Stimulated activated CD4-positive, alpha-beta T cell treated with anti-CD3 and anti-CD28 coated beads, Interleukin-15, amount 100 ng/mL, for 24 hours (primary cell): ENCODE results near the gene CTDP1.
"Not testable (repeated sequence)": the region's sequence is repeated elsewhere in the genome, so short reads cannot be mapped to it uniquely, and the experiment has no call there.

Source experiments
- DNase-seq: peaks from one replicate; pipeline ENCODE4 v3.0.0-alpha.2; 2020

Gene CTDP1

GRCh38 chr18:79706006-79706405 is 26.4 kb downstream of the CTDP1 start:
- no peak for DNase-seq

GRCh38 chr18:79706658-79707057 is 27.1 kb downstream of the CTDP1 start:
- DNase-seq: no peak

GRCh38 chr18:79707239-79707638 is 27.6 kb downstream of the CTDP1 start:
- no peak for DNase-seq

GRCh38 chr18:79707671-79708070 is 28.1 kb downstream of the CTDP1 start:
- DNase-seq: no peak

- no peak for DNase-seq
These were observed 28.8 kb downstream of the CTDP1 start for GRCh38 chr18:79708412-79708811.

- no peak for DNase-seq
These were observed 32.7 kb downstream of the CTDP1 start for GRCh38 chr18:79712206-79712857.

GRCh38 chr18:79713341-79713740 is 33.7 kb downstream of the CTDP1 start:
- DNase-seq: no peak

GRCh38 chr18:79714531-79715240 is 35.1 kb downstream of the CTDP1 start:
- no peak for DNase-seq

- no peak for DNase-seq
These were observed 35.7 kb downstream of the CTDP1 start for GRCh38 chr18:79715280-79715679.

GRCh38 chr18:79717059-79717458 is 37.5 kb downstream of the CTDP1 start:
- no peak for DNase-seq

- no peak for DNase-seq
These were observed 38.0 kb downstream of the CTDP1 start for GRCh38 chr18:79717555-79718074.

GRCh38 chr18:79718126-79718525 is 38.5 kb downstream of the CTDP1 start:
- DNase-seq: no peak

- no peak for DNase-seq
These were observed 39.4 kb downstream of the CTDP1 start for GRCh38 chr18:79718878-79719477.

GRCh38 chr18:79719478-79720358 is 40.1 kb downstream of the CTDP1 start:
- not testable (repeated sequence) for DNase-seq

GRCh38 chr18:79720359-79720733 is 40.7 kb downstream of the CTDP1 start:
- no peak for DNase-seq

GRCh38 chr18:79723036-79723435 is 43.4 kb downstream of the CTDP1 start:
- DNase-seq: no peak

GRCh38 chr18:79723628-79724027 is 44.0 kb downstream of the CTDP1 start:
- DNase-seq: no peak

GRCh38 chr18:79724299-79725080 is 44.9 kb downstream of the CTDP1 start:
- DNase-seq: no peak

GRCh38 chr18:79725486-79725885 is 45.9 kb downstream of the CTDP1 start:
- DNase-seq: no peak

- no peak for DNase-seq
These were observed 47.1 kb downstream of the CTDP1 start for GRCh38 chr18:79726721-79727120.

- no peak for DNase-seq
These were observed 47.6 kb downstream of the CTDP1 start for GRCh38 chr18:79727211-79727610.

- DNase-seq: no peak
These were observed 49.5 kb downstream of the CTDP1 start for GRCh38 chr18:79728931-79729586.
